GM19238 (cell line): Measurements from ENCODE around the gene SCYGR2.

Experiments used
- DNase-seq: peaks from one replicate; pipeline ENCODE4 v3.0.0; 2011; ENCODE audit warnings: low spot score; ENCODE audit not compliant: insufficient read length

SCYGR2 gene

GRCh38 chr2:227612546-227613271 is 14.0 kb downstream of the SCYGR2 start:
- DNase-seq, result no peak

DNA sequence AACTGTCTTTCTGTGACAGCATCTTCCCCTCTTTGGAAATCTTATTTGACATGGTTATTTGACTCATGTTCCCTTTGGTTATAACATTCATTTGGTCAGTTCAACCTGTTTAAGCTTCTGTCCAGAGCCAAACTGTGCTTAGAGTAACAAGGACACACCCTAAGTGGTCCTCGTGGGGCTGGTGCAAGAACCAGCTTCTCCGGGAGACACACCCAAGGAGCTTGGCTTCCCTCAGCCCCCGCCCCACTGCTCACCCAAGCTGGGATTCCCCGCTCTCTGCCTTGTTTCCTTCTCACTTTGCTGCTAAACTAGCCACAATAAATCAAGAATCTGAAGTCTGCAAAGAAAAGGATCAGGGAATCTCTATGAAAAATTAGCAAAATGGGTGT is 14.6 kb downstream of the SCYGR2 start:
- DNase-seq, result no peak

GRCh38 chr2:227614246-227614645 is 15.6 kb downstream of the SCYGR2 start:
- no peak for DNase-seq

DNA sequence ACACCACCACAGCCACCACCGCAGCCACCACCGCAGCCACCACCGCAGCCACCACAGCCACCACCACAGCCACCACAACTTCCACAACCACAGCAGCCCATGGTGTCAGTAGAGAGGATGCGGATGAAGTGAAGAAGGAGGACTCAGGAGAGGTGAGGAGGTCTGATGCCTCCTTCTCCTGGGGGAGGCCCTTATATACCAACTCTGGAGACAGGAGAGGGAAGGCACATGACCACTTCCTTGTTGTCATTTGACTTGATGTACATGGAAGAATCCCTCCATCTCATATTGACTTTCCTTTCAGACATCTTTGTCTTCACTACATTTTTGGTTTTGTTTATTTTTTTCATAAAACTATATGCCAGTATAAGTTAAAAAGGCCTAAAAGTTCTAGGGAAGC is 16.0 kb downstream of the SCYGR2 start, which contains the start of gene SCYGR3:
SCYGR3 (minus strand) TSS at position 101 of the 400 bp plus-strand sequence; CDS start at position 101, 0 bp downstream.
- no peak for DNase-seq

- no peak for DNase-seq
Observed at GRCh38 chr2:227615181-227615580, 16.5 kb downstream of the SCYGR2 start.

GRCh38 chr2:227615906-227616305 is 17.2 kb downstream of the SCYGR2 start:
- no peak for DNase-seq

DNA sequence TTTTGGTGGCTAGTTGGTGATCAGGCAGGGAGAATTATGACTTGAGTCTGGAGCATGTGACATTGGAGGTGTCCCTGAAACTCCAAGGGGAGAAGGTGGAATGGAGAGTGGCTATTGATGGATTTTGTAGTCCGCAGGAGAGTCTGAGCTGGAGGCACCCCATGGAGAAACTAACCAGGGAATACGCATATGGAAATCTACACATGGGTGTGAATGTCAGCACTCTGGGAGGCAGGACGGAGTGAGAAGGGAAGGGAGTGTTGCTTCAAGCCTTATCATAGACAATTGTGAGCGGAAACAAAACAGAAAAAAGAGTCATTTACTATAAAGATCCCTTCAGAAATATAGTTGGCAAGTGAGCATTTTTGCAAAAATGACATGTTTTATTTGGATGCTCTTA is 17.9 kb downstream of the SCYGR2 start:
- no peak for DNase-seq

- DNase-seq, result no peak
Observed at GRCh38 chr2:227617316-227618230, 18.9 kb downstream of the SCYGR2 start, which contains the start of gene SCYGR4. Gene SCYGR4, plus strand, starts transcription at chr2:227617498. Its CDS starts 0 bp downstream, at chr2:227617498.

GRCh38 chr2:227623226-227623625 is 24.5 kb downstream of the SCYGR2 start:
- DNase-seq, result no peak

DNA sequence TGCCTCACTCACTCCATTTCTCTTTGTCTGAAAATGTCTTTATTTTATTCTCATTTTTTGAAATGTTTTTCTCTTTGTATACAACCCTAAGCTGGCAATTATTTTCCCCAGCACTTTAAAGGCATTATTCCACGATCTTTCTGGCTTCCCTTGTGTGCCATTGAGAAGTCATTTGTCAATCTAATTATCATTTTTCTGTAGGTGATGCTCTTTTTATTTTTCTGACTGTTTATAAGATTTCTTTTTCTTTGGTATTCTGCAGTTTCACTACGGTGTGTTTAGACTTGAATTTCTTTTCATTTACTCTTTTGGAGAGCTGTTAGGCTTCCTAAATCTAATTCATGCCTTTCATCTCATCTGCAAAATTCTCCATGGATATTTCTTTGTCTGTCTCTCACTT is 26.7 kb downstream of the SCYGR2 start:
- no peak for DNase-seq

DNA sequence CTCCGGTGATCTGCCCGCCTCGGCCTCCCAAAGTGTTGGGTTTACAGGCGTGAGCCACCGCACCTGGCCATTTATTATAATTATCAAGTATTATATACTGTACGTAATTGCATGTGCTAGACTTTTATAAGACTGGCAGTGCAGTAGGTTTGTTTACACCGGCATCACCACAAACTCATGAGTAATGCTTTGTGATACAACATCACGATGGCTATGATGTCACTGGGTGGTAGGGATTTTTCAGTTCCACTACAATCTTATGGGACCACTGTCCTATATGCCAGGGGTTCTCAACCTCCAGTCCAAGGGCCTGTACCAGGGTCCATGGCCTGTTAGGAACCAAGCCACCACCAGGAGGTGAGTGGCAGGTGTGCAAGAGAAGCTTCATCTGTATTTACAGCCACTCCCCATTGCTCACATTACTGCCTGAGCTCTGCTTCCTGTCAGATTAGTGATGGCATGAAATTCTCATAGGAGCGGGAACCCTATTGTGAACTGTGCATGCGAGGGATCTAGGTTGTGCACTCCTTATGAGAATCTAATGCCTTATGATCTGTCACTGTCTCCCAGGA is 28.0 kb downstream of the SCYGR2 start:
- no peak for DNase-seq

GRCh38 chr2:227627769-227628168 is 29.1 kb downstream of the SCYGR2 start:
- no peak for DNase-seq

DNA sequence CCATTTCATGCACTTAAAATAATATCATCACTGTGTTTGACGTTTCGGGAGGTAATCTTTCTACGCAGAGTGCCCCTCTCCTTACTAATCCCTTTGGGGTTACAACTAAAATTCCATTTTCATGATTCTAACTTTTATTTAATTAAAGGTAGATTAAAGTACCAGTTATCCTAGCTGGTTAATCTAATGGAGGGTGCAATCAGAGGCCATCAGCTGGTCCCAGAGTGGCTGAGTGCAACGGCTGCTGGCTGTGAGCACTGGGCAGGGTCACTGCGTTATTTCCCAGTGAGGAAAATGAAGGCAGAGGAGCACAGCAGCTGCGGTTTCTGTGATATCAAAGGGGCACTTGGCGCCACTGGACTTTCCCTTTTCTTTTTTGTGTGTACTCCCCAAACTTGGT is 30.7 kb downstream of the SCYGR2 start:
- no peak for DNase-seq

DNA sequence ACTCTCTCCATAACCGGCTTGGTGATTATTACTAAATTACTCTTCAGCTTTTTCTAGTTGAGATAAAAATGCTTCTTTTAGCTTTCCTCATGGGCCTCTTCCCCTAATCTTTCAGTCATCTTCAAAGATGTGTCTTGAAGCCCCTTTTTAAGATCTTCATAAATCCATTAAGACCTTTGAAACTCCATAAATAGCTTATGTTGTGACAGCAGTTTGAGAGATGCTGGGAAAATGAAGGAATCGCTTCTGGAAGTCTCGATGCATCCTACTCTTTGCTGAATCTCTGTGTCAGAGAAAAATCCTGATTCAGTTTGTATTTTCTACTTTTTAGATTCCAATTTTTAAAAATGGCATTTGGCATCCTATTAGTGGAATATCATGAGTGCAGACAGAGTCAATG is 31.6 kb downstream of the SCYGR2 start:
- no peak for DNase-seq

GRCh38 chr2:227632827-227633226 is 34.1 kb downstream of the SCYGR2 start:
- DNase-seq, result no peak

GRCh38 chr2:227634201-227634600 is 35.5 kb downstream of the SCYGR2 start:
- no peak for DNase-seq

DNA sequence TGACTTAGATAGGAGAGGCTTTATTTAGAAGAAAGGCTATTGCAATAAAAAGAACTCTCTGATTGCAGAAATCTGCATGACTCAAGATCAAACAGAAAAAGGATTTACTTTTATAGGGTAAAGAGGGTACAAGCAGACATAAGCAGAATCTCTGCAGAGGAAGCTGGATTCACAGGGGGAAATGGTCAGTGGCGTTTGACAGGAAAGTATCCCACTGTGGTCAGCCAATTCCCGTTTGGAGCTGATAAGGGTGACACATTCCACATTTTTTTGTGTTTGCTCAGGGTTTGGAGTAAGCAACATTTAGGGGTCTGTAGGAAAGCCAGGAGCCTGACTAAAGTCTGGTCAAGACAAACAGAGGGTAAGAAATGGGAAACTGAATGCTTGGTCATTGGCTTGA is 44.0 kb downstream of the SCYGR2 start:
- DNase-seq, result no peak

DNA sequence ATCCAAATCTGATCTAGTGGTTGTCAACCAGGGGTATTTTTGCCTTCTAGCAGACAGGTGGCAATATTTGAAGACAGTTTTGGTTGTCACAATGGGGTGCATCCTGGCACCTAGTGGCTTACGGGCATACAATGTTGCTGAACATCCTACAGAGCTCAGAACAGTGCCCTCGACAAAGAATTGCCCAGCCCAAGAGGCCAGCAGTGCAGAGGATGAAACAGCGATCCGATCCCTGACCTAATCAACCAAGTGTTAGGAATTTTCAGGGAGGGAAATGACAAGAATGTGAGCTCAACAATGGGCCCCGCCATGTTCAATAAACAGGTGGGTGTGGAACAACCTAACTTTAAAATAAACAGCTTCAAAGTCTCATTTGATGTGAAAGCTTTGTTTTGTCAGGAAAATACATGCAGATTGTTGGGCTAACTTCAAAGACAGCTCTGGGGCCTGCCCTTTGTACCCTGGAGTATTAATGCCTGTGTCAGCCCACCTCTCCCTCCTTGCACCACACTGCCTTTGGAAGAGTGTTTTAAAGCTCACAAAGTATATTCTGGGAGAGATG is 45.4 kb downstream of the SCYGR2 start:
- no peak for DNase-seq
